ENCODE measurements around the gene ZNG1C.
"Not testable (repeated sequence)": the region's sequence is repeated elsewhere in the genome, so short reads cannot be mapped to it uniquely, and the experiment has no call there.

- not testable (repeated sequence) for TF ChIP-seq ARNTL (CRISPR knock-in tag; IDR thresholded peaks at IDR 0.05; ENCODE audit: borderline replicate concordance, low read depth); CSDC2 (CRISPR knock-in tag; IDR thresholded peaks at IDR 0.05); ZFP30 (CRISPR knock-in tag; IDR thresholded peaks at IDR 0.05); TOX (CRISPR knock-in tag; IDR thresholded peaks at IDR 0.05; ENCODE audit: borderline replicate concordance)
Observed at GRCh38 chr9:68281041-68281440, 39.3 kb downstream of the ZNG1C start.
